ENCODE results near the gene NF2.

Gene NF2

DNA sequence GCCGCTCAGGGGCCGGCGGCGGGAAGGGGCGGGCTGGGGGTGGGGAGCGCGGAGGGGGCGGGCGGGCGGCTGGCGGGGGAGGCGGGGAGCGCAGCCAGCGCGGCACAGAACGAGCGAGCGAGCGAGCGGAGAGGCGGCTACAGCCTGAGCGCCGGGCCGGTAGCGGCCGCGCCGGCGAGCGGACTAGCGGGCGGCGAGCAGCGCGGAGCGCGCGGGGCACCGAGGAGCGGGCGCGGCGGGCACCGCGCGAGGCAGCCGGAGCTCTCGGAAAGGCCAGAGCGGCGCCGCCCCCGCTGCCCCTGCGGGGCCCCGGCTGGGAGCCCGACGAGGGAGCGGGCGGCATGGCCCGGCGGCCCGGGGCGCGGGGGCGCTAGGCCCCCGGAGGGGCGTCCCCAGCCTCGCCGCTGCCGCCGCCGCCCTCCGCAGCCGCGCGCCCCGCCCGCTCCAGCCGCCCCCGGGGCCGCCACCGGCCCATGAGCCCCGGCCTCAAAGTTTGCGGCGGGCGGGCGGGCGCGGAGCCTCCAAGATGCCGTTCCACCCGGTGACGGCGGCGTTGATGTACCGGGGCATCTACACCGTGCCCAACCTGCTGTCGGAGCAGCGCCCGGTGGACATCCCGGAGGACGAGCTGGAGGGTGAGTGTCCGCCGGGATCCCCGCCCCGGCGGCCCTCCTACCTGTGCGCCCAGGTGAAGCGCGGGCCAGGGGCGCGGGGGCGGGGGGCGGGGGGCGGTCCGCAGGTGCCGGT lies 116.6 kb downstream of the NF2 start, which contains the start of gene CABP7:
Gene CABP7, plus strand, starts transcription at position 105 of the 747 bp plus-strand sequence. Its CDS starts 422 bp downstream, at position 527.
- DNase-seq: no peak

DNA sequence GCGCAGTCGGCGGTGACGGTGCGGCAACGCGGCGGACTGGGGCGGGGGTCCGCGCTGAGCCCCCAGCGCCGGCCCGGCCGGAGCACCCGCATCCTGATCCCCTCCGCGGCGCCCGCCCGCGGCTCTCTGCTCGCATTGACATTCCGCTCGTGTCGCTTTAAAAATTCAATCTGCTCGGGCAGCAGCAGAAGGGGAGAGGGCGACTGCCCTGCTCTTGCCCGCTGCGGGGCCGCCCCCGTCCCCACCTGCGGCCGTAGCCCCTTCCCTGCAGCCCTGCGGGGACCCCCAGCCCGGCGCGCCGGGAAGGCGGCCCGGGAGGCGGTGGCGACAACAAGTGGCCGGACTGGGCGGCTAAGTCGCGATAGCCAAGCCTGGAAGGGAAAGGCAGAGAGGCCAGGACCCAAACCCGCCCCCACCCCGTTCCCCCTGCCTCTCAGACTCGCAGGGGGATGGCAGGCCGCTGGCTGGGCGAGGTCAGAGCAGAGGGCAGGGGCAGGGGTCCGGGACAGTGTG lies 117.4 kb downstream of the NF2 start:
- no peak for DNase-seq

DNA sequence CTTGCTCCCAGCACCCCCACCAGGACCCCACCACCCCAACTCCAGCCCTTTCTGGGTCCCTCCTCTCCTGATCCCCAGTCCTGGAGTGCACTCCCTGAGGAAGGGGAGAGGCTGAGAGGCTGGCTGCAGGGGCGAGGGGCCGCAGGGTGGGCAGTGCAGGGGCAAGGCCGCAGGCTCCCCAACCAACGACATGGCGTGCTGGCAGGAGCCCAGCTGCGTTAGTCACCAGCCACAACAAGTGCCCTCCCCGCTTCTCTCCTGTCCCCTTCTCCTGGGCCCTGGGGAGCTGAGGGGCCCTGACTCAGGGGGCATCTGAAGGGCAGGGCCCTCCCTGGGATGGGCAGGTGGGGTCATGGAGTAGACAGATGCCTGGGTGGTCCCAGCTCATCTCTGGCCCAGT lies 118.7 kb downstream of the NF2 start:
- DNase-seq: no peak

DNA sequence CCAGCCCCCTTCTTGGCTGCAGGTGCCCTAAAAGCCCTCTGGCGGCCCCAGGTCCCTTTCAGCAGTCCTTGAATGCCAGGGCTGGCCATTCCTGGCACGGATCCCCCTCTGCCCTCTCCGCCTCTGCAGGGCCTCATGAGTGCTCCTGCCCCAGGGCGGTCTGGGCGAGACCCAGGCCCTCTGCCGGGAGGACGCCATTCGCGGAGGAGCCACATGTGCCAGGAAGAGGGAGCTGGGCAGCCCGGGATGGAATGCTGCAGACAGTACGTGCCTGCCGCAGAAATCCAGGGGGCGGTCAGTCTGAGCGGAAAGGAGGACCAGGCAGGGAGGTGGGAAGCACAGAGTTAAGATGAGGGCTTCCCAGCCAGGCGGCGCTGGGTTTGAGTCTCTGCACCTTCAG lies 119.2 kb downstream of the NF2 start:
- no peak for DNase-seq

DNA sequence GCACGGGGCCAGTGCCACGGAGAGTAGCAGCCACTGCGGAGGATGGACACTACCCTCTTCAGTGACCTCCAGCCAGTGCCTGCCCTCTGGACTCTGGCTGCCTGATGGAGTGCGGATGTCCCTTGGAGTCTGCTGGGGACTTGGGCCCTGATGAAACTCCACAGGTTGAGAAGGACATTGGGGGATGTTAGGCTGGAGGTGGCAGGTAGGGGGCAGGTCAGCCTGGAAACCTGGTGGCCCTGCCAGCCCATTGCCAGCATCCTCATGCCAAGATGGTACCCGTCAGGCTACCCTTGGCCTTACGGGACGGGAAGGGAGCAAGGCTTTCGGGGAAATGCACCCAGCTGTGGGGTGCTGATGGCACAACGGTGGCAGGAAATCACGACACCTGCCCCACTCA lies 120.3 kb downstream of the NF2 start:
- no peak for DNase-seq

DNA sequence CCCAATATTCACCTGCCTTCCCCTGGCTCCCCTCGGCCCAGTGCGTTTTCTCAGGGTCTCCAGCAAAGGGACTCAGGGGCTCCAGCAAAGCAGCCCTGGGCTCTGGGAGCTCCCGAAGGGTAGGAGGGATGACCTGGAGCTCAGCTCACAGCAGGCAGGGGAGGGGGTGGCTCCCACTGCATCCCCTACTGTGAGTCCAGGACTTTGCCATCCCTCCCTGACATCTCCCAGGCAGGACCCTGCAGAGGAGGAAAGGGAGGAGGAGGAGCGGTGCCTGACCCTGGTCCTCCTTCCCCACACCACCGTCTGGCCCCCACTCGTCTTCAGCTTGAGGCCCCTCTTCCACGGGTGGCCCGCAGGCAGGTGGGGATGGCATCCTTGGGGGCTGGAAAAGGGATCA lies 121.4 kb downstream of the NF2 start:
- DNase-seq: no peak

DNA sequence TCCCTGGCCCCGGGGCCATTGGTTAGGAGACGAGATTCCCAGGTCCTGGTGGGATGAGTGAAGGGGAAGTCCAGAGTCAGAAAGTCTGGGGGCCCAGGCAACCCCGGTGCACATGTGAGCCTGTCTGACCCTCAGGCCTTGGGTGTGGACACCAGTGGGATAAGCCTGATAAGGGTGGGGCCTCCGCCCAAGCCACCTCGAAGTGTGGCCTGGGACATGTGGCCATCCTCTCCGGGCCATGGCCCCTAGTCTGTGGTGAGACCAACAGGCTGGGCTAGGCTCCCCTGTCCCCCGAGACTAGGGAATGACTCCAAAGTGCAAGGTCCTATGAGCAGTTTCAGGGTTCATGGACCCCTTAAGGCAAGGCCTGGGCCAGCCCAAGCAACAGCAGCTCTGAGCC lies 122.7 kb downstream of the NF2 start:
- no peak for DNase-seq

DNA sequence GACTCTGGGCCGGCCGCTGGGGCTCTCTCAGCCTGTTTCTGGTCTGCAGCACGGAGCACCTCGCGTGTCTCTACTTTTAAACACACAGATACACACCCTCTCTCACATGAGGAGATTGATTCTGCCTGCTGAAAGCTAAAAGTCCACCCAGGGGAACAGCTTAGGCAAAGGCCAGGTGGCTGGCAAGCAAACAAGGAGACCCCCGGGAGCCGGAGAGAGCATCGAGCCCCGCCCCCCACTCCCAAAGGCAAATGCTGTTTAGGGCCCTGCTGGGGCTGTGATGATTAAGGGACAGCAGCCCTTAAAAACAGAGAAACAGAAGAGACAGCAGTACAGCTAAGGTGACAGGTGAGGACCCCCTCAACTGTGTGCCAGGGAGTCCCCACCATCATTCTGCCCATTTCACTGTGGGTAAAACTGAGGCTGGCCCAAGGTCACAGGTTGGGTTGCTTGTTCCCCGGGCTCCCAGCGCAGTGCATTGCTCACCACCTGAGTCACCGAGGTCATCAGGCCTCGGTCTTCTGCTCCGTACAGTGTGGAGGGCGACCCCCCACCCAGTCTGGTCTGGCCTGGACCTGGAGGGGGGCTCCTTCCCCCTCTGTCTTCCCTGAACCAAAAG lies 123.2 kb downstream of the NF2 start:
- peak in 1 of 56 donors; percentile 59 for DNase-seq

DNA sequence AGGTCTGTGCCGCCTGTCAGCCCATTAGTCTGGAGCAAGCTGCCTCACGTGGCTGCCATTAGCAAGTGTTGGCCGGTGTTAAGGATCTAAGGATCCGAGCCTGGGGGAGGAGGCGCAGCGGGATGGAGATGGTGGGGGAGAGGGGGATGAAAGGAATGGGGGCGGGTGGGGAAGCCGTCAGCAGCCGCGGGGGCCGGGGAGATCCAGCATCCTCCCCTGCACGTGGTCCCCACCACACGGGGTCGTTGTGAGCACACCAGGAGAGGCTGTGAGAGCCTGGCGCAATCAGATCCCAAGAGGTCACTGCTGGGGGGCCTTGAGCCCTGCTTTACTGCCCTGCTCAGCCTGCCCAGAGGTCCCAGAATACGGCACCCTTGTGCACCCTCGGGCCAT lies 123.7 kb downstream of the NF2 start:
- DNase-seq: peak in 12 of 56 donors; percentile 11 to 59 (median 24)

DNA sequence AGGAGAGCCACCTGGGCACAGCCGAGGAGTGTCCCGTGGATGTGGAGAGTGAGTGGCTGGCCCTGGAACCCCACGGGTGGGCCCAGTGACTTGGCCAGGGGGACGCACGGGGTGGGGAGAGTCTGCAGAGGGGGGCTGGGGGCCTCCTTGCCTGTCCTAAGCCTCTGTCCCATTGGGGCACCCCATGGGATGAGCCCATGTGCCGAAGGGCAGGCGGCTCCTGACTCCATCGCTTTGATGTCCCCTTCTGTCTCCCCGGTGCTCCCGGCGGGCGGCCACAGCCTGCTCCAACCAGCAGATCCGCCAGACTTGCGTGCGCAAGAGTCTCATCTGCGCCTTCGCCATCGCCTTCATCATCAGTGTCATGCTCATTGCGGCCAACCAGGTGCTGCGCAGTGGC lies 125.7 kb downstream of the NF2 start:
- DNase-seq: no peak

DNA sequence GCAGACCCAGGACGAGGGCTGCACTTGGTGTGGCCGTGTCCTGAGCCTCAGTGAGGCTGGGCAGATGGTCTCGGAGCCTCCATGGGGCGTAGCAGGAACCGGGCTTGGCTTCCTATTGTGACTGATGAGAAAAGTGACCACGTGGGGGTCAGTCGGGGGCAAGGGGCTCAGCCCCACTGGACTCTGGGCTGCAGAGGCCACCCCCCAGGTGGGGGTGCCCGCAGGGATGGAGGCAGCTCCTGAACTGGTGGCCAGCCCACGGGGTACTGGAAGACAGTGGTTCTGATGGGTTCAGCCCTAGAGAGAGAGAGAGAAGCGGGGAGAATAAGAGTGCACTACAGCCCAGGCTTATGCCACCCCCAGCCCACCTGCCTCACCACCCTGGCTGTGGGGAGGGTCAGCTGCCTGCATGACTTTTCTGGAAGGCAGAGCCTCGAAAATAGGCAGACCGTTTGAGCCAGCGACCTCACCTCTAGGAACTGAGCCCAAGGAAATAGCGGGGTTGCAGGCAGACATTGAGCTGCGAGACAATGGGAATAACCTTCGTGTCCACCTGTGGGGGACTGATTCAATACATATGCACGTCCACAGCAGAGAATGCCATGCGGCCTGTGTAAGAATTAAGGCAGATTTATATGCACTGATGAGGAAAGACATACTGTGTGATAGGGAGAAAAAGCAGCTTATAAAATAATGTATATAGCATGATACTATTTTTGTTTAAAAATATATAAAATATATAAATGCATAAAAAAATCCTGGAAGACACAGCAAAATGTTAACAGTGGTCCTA lies 127.8 kb downstream of the NF2 start:
- DNase-seq: no peak

DNA sequence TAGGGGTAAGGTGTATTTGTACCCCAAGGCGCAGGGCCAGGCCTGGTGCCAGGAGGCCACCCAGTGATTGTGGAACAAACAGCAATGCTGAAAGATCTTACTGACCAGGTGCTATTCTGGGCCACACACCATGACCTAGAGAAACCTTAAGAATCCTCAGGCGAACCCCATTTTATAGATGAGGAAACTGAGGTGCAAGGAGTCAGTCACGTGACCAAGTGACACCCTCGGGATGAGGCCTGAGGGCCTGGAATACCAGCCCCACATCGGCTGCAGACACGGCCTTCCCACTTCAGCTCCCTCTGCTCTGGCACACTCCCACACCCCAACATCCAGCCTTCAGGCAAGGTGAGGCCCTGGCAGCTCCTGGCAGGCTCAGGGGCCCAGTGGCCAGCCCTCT lies 129.4 kb downstream of the NF2 start:
- DNase-seq: no peak

DNA sequence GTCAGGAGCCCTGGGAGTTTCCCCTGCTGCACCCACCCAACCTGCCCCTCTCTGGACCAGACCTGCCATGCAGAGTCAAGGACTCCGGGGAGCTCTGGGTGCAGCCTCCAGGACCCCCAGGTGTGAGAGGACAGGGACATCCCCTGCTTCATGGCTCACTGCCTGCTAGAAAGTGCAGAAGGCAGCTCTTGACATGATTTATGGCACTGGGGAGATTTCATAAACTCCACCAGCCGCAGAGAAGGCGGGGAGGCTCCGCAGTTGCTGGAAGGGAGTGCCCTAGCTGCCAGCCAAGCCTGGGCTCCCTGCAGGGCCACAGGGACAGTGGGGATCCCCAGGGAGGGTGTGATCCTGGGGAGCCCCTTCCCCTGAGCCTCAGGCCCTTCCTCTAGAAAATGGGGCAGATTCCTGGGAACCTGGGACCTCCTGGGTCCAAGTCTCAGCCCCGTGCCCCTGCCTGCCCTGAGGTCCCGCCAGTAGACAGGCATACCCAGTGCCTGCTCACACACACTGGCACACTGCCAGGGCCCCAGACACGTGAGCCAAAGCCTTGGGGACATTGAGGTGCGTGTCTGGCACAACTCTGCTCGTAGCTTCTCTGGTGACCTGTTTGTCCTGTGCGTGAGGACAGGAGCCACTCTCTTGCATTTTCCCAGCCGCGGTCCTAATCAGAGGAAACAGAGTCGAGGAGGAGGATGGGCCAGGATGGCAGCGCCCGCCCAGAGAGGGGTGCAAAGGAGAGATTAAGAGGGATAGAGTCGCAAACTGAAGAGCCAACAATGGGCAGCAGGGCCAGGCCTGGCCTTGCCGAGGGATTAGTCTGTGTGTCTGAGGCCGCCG lies 130.1 kb downstream of the NF2 start:
- peak in 6 of 56 donors; percentile 5 to 30 (median 14) for DNase-seq

DNA sequence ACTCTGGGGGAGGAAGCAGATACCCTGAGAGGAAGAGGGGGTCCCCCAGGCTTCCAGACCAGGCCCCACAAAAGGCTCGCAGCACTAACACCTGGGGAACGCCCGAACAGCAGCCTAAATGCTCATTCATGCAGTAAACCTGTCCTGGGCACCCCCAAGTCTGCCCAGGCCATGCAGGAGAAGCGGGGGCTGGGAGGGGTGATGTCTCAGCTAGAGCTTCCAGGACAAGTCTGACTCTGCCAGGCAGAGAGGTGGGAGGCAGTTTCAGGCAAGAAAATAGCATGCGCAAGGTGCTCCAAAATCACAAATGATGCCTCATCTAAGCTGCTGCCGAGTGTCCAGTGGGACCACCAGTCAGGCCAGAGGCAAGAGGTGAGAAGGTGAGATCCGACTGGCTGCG lies 131.0 kb downstream of the NF2 start:
- no peak for DNase-seq

DNA sequence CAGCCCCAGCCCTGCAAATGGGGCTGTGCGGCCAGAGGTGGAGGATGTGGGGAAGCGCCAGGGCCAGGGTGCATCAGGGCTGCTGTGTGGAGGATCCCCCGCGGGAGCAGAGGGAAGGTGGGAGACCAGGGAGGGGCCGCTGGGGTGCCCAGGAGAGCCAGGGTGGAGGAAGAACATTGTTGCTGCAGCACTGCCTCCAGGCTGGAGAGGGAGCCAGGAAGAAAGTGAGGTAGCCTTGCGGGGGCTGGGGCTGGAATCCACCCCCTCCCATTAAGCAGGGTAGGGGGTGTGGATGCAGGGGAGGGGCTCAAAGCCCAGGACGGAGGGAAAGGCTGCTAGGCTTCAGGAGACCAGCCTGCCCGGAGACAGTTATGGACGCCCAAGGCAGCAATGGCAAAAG lies 131.4 kb downstream of the NF2 start:
- no peak for DNase-seq

DNA sequence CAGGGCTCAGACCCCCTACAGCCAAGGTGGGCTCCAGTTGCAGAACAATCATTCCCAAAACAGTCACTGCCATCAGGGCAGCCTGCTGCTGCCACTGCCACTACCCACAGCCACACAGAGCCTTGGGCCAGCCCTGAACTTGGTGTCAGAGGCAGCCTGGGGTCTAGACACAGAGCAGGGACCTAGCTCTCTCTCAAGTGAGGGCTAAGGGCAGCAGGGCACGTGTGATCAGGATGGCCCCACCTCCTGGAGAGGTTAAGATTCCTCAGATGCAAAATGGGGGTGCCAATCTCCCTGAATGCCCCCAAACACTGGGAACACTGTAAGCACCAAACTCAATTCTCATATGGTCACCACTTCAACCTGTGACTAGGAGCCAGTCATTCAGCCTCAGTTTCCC lies 132.0 kb downstream of the NF2 start:
- DNase-seq: no peak

DNA sequence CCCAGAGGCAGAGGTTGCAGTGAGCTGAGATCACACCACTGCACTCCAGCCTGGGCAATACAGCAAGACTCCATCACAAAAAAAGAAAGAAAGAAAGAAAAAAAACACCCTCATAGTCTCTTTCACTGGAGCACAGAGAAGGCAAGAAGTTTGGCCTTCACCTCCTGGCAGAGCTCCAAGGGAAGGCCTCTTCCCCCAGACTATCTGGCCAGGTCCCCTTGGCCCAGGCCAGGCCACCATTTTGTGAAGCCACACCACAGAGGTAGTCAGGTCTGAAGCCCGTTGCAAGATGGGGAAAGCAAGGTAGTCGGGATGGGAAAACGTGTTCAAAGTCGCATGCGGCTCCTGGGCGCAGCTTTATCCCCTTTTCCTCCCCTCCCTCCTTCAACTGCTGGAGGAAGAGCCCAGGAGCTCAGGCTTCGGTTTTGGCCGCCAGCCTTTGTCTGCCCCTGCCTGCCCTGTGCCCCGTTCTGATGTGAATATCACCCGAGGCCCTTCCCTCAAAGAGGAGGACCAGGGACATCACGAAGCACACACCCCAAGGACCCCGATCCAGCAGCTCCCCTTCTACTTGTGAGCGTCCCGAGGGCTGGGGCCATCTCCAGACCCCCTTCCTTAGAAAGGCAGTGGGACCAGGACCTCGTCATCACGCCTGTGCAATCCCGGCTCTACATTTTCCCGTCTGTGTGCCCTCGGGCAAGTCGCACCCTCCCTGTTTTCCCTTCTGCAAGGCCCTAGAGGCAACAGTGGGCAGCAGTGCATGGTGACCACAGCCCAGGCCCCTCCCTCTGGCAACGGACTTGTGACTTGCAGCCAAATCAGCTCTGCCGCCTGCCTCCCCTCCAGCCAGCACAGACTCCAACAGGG lies 134.1 kb downstream of the NF2 start:
- DNase-seq: peak in 23 of 56 donors; percentile 3 to 60 (median 26)

DNA sequence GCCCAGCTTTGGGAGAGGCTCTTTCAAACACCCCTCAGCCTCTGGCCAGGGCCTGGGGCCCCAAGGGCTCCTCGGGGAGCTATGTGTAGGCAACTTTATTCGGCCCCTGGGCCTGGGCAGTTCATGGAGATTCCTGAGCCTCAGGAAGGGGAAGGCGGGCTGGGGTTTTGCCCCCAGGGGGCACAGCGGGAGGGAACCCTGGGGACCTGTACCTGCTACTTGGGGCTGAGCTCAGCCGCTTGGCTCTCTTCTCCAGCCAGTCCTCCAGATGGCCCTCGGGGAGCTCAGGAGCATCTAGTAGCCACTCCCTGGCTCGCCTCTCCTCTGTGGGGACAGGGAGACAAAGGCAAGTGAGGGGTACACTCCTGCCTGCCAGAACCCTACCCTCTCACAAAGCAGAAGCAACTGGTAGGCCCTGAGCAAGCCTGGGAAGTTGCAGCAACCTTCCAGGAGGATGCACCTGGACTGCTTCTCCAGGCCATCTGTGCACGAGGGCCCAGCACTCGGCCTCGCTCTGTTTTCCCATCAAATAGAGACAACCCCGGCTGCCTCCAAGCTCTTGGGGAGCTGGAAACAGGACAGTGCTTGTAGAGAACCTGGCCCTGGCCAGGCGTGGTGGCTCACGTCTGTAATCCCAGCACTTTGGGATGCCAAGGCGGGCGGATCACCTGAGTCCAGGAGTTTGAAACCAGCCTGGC lies 134.8 kb downstream of the NF2 start:
- no peak for DNase-seq

DNA sequence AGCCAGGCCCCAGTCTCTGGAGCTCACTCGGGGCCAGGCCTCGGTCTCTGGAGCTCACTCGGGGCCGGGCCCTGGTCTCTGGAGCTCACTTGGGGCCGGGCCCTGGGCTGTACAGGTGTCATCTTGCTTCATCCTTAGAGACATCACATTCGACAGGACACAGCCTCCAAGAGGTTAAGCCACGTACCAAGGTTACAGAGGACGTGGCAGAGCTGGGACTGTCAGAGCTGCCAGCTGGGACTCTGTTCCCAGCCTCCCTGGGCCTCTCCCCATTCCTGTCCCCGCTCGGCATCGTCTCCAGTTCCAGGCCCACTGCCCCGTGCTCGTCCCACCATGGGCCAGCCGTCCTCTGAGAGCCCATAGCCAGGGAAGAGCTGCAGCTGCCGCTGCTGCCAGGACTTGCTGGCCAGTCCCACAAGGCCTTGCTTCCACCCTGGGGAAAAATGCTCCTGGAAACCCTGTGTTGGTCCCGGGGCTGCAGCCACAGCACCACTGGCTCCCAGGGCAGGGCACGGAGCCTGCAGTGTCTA lies 136.0 kb downstream of the NF2 start:
- no peak for DNase-seq
